Activated T-cell treated with anti-CD3 and anti-CD28 coated beads for 1 hour (primary cell): ENCODE measurements around the gene DBP.
A peak's percentile ranks its signal among the peaks of the same experiment; 100 is the strongest.
"Not testable (repeated sequence)": the region's sequence is repeated elsewhere in the genome, so short reads cannot be mapped to it uniquely, and the experiment has no call there.

ENCODE experiments used
- DNase-seq: peaks from one replicate; pipeline ENCODE4 v3.0.0-alpha.2; 2020; ENCODE audit warnings: low read depth

DBP gene

GRCh38 chr19:48636859-48637448, at the start of gene DBP:
DBP (minus strand) TSS chr19:48637379; CDS start chr19:48636994, 385 bp downstream.
- DNase-seq = no peak

GRCh38 chr19:48686637-48687036, 49.5 kb upstream of the DBP start:
- not testable (repeated sequence) for DNase-seq

- no peak for DNase-seq
Observed at GRCh38 chr19:48686088-48686487, 48.9 kb upstream of the DBP start.

- no peak for DNase-seq
Observed at GRCh38 chr19:48685583-48685982, 48.4 kb upstream of the DBP start.

- peak; percentile 14 for DNase-seq
Observed at GRCh38 chr19:48683349-48683748, 46.2 kb upstream of the DBP start.

GRCh38 chr19:48681127-48681470, 43.9 kb upstream of the DBP start:
- DNase-seq = no peak

- DNase-seq = no peak
Observed at GRCh38 chr19:48680436-48681126, 43.4 kb upstream of the DBP start.

GRCh38 chr19:48680006-48680405, 42.8 kb upstream of the DBP start:
- DNase-seq = not testable (repeated sequence)

GRCh38 chr19:48678201-48678600, 41.0 kb upstream of the DBP start:
- no peak for DNase-seq

- DNase-seq = no peak
Observed at GRCh38 chr19:48676887-48677286, 39.7 kb upstream of the DBP start.

- no peak for DNase-seq
Observed at GRCh38 chr19:48676487-48676886, 39.3 kb upstream of the DBP start.

- DNase-seq = peak; percentile 58
Observed at GRCh38 chr19:48674921-48675824, 38.0 kb upstream of the DBP start.

- no peak for DNase-seq
Observed at GRCh38 chr19:48674216-48674809, 37.1 kb upstream of the DBP start.

- DNase-seq = no peak
Observed at GRCh38 chr19:48673436-48674100, 36.4 kb upstream of the DBP start.

- DNase-seq = no peak
Observed at GRCh38 chr19:48672994-48673393, 35.8 kb upstream of the DBP start, which contains the start of gene NTN5. NTN5 (minus strand) TSS chr19:48673017; CDS start chr19:48670986, 2,031 bp downstream.

GRCh38 chr19:48671446-48671995, 34.3 kb upstream of the DBP start:
- no peak for DNase-seq

GRCh38 chr19:48670699-48671445, 33.7 kb upstream of the DBP start:
- no peak for DNase-seq

GRCh38 chr19:48669903-48670668, 32.9 kb upstream of the DBP start:
- DNase-seq = no peak

GRCh38 chr19:48668761-48669160, 31.6 kb upstream of the DBP start:
- DNase-seq = no peak

GRCh38 chr19:48668332-48668731, 31.2 kb upstream of the DBP start:
- DNase-seq = no peak
